PC-3 (cell line): Measurements from ENCODE around the gene OSBPL2.

ENCODE experiments used
- CTCF ChIP-seq: fragments of 300-600 bp; sonication (generic); conservative IDR thresholded peaks from 2 replicates; pipeline ENCODE4 v1.5.1; 2017; ENCODE audit warnings: antibody characterized with exemption, low read depth, mild to moderate bottlenecking, low read length
- EZH2 ChIP-seq: fragments of 300-600 bp; sonication (generic); IDR thresholded peaks from one replicate; pipeline ENCODE4 v1.6.1; 2017; ENCODE audit warnings: antibody characterized with exemption, mild to moderate bottlenecking, low read length; ENCODE audit not compliant: unreplicated experiment
- EZH2phosphoT487 ChIP-seq: fragments of 300-600 bp; sonication (generic); IDR thresholded peaks from 2 replicates; pipeline ENCODE4 v1.6.1; 2018; ENCODE audit warnings: mild to moderate bottlenecking, antibody characterized with exemption, low read length, borderline replicate concordance

GRCh38 chr20:62310757-62311121, 72.4 kb downstream of the OSBPL2 start:
- TF ChIP-seq EZH2, result no peak
- TF ChIP-seq CTCF, result no peak
- no peak for TF ChIP-seq EZH2phosphoT487
